Measurements from ENCODE around the gene DARS2.
A peak's percentile ranks its signal among the peaks of the same experiment; 100 is the strongest.

DARS2 gene

DNA sequence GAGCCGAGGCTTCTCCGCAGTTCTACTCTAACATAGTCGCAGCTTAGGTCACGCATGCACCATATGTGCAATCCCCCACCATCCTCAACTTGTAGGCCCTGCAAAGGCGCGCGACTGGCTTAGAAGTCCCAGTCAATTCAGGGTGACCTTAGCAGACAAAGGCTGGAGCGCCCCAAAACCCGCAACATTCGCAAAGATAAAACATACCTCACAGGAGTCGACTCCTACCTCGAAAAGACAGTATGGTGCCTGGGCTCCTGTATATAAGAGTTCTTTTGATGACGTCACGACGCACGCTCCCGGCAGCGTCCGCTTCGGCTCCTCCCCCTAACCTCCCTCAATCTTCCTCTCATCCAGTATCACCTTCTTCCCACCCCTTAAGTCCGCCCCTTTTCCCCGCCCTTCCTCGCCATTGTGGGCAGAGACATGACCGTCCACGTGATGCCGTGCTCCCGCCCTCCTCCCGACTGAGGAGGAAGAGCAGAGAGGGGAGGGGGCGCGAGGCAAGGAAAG, 43.3 kb downstream of the DARS2 start, which contains the start of gene GAS5:
Gene GAS5 (minus strand): TSS at position 237 of the 513 bp plus-strand sequence.
- peak within 1 kb of the TSS; percentile 85 for H3K4me3 ChIP-seq (ENCODE audit: low read depth, low read length)
- no peaks in the 10 kb centered on the region for H3K36me3 ChIP-seq (ENCODE audit: control insufficient read depth, insufficient read depth, low read length)
- no peaks in the 10 kb centered on the region for H3K79me2 ChIP-seq
- peaks cover 13% of the 10 kb centered on the region for H3K4me1 ChIP-seq
- H3K27ac ChIP-seq, result peak within 1 kb of the TSS; percentile 91
- peak within 1 kb of the TSS; percentile 89 for H3K4me2 ChIP-seq (ENCODE audit: low read length)
- TF ChIP-seq, protein P1, sequence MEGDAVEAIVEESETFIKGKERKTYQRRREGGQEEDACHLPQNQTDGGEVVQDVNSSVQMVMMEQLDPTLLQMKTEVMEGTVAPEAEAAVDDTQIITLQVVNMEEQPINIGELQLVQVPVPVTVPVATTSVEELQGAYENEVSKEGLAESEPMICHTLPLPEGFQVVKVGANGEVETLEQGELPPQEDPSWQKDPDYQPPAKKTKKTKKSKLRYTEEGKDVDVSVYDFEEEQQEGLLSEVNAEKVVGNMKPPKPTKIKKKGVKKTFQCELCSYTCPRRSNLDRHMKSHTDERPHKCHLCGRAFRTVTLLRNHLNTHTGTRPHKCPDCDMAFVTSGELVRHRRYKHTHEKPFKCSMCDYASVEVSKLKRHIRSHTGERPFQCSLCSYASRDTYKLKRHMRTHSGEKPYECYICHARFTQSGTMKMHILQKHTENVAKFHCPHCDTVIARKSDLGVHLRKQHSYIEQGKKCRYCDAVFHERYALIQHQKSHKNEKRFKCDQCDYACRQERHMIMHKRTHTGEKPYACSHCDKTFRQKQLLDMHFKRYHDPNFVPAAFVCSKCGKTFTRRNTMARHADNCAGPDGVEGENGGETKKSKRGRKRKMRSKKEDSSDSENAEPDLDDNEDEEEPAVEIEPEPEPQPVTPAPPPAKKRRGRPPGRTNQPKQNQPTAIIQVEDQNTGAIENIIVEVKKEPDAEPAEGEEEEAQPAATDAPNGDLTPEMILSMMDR (IDR thresholded peaks at IDR 0.05), result no peak
- no peaks in the 10 kb centered on the region for H3K27me3 ChIP-seq (ENCODE audit: control insufficient read depth, insufficient read depth, low read length)
- H2AFZ ChIP-seq, result peak within 1 kb of the TSS; percentile 74
- H3K9me3 ChIP-seq (ENCODE audit: control insufficient read depth, low read length), result no peaks in the 10 kb centered on the region
- no peak within 1 kb of the TSS for H3K9ac ChIP-seq

DNA sequence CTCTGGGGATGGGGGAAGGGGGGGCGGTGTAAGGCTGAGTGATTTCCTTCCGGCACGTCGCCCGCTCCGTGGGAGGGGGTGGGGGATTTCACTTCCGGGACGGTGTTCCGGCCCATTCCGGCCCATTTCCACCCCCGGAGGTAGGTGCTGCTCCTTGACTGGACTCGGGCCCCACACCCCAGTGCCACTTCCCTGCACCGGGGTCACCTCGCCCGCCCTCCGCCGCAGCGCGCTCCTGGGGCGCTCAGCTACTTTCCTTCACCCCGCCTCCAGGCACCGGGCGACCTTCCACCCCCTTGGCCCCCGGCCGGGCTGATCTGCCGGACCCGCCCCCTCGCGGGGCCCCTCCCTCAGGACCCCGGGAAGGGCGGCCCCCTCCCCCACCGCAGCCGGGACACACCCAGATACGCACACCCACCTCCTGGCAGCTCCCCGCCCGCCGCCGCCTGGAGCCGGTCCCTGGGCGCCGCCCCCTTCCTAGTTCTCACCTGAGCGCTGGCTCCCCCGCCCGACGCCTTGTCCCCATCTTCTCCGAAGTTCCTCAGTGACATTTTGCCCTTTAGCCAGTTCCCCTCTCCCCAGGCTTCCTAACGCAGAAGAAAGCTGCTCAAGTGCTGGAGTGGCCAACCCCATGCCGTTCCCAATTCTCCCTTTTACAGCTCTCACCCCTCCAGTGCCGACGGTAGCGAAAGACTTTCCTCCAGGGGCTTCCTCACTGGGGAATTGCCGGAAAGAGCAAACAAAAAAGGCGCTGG, 44.0 kb downstream of the DARS2 start, which contains the start of gene ZBTB37:
Gene ZBTB37 (plus strand): TSS at position 115 of the 755 bp plus-strand sequence. CDS start 1,846 bp downstream, outside the sequence.
- peak within 1 kb of the TSS; percentile 89 for H3K4me2 ChIP-seq (ENCODE audit: low read length)
- H3K4me1 ChIP-seq, result peaks cover 13% of the 10 kb centered on the region
- peak within 1 kb of the TSS; percentile 85 for H3K4me3 ChIP-seq (ENCODE audit: low read depth, low read length)
- no peak within 1 kb of the TSS for H3K9ac ChIP-seq
- TF ChIP-seq, protein P1 (IDR thresholded peaks at IDR 0.05), result peak; percentile 7
- H3K27ac ChIP-seq, result peak within 1 kb of the TSS; percentile 91
- H3K9me3 ChIP-seq (ENCODE audit: control insufficient read depth, low read length), result no peaks in the 10 kb centered on the region
- H3K27me3 ChIP-seq (ENCODE audit: control insufficient read depth, insufficient read depth, low read length), result no peaks in the 10 kb centered on the region
- H3K36me3 ChIP-seq (ENCODE audit: control insufficient read depth, insufficient read depth, low read length), result no peaks in the 10 kb centered on the region
- H2AFZ ChIP-seq, result peak within 1 kb of the TSS; percentile 74
- H3K79me2 ChIP-seq, result no peaks in the 10 kb centered on the region

GRCh38 chr1:173869021-173869359, 44.5 kb downstream of the DARS2 start:
- H3K79me2 ChIP-seq, result no peaks in the 10 kb centered on the region
- no peaks in the 10 kb centered on the region for H3K27me3 ChIP-seq (ENCODE audit: control insufficient read depth, insufficient read depth, low read length)
- H3K9ac ChIP-seq, result no peak overlapping the region
- H3K4me1 ChIP-seq, result peaks cover 13% of the 10 kb centered on the region
- H2AFZ ChIP-seq, result peak overlapping the region; percentile 68
- peak overlapping the region; percentile 62 for H3K4me2 ChIP-seq (ENCODE audit: low read length)
- TF ChIP-seq, protein P1 (IDR thresholded peaks at IDR 0.05), result no peak
- no peaks in the 10 kb centered on the region for H3K36me3 ChIP-seq (ENCODE audit: control insufficient read depth, insufficient read depth, low read length)
- peak overlapping the region; percentile 85 for H3K4me3 ChIP-seq (ENCODE audit: low read depth, low read length)
- no peaks in the 10 kb centered on the region for H3K9me3 ChIP-seq (ENCODE audit: control insufficient read depth, low read length)
- peak overlapping the region; percentile 91 for H3K27ac ChIP-seq

GRCh38 chr1:173870252-173871075, 46.0 kb downstream of the DARS2 start:
- Histone ChIP-seq H3K4me1 (peaks cover 13% of the 10 kb centered on the region), H3K27ac (peak overlapping the region; percentile 91), H3K27me3 (ENCODE audit: control insufficient read depth, insufficient read depth, low read length) (no peaks in the 10 kb centered on the region), H3K4me2 (ENCODE audit: low read length) (peak overlapping the region; percentile 62), H3K36me3 (ENCODE audit: control insufficient read depth, insufficient read depth, low read length) (no peaks in the 10 kb centered on the region), H3K9ac (no peak overlapping the region), H3K79me2 (no peaks in the 10 kb centered on the region), H3K4me3 (ENCODE audit: low read depth, low read length) (peak overlapping the region; percentile 85), H2AFZ (peak overlapping the region; percentile 60), H3K9me3 (ENCODE audit: control insufficient read depth, low read length) (no peaks in the 10 kb centered on the region)
- TF ChIP-seq, protein P1 (IDR thresholded peaks at IDR 0.05), result no peak
